Measurements from ENCODE around the gene PITPNC1. TPM values are rescaled to one million over a fixed set of nuclear protein-coding genes. Genes with fewer than 3 reads are reported as not detected.

PITPNC1 gene
- total and polyA plus RNA-seq, 2 of the 13 experiments (the other 11 are each of a cell fraction or from before 2014, with no cell fraction given): 4.1 to 5.7 TPM

GRCh38 chr17:67390646-67391361 is 13.7 kb downstream of the PITPNC1 start (continued):
- TF ChIP-seq SIX1 (CRISPR knock-in tag; IDR thresholded peaks at IDR 0.05; ENCODE audit: borderline replicate concordance) (no peak; the same call in 1 of the 2 replicates), ZNF7 (CRISPR knock-in tag; IDR thresholded peaks at IDR 0.05) (peak; percentile 4; the same call in 1 of the 2 replicates), SMAD3 (CRISPR knock-in tag; IDR thresholded peaks at IDR 0.05) (peak; percentile 47; the same call in 1 of the 2 replicates), ZNF335 (CRISPR knock-in tag; IDR thresholded peaks at IDR 0.05) (0 out of 2 replicates have a peak, but pooled peaks have one; percentile 17), PHF21A (CRISPR knock-in tag; IDR thresholded peaks at IDR 0.05) (0 out of 2 replicates have a peak, but pooled peaks have one; percentile 21), TCF7 (IDR thresholded peaks at IDR 0.05; ENCODE audit: low read depth) (0 out of 2 replicates have a peak, but pooled peaks have one; percentile 14), HMG20A (CRISPR knock-in tag; IDR thresholded peaks at IDR 0.05; ENCODE audit: borderline replicate concordance) (peak; percentile 36; the same call in 1 of the 2 replicates), SNAPC5 (CRISPR knock-in tag; IDR thresholded peaks at IDR 0.05; ENCODE audit: borderline replicate concordance) (no peak), RARA (CRISPR knock-in tag; IDR thresholded peaks at IDR 0.05) (peak; percentile 48; the same call in 1 of the 2 replicates), GPBP1L1 (CRISPR knock-in tag; IDR thresholded peaks at IDR 0.05) (no peak), ZNF614 (CRISPR knock-in tag; IDR thresholded peaks at IDR 0.05; ENCODE audit: borderline replicate concordance) (peak; percentile 49; the same call in 1 of the 2 replicates), DPF2 (CRISPR knock-in tag; IDR thresholded peaks at IDR 0.05; ENCODE audit: borderline replicate concordance, low read depth) (0 out of 2 replicates have a peak, but pooled peaks have one; percentile 17), ETV5 (CRISPR knock-in tag; IDR thresholded peaks at IDR 0.05; ENCODE audit: borderline replicate concordance) (peak; percentile 67; the same call in 1 of the 2 replicates), HOXA5 (CRISPR knock-in tag; IDR thresholded peaks at IDR 0.05) (0 out of 2 replicates have a peak, but pooled peaks have one; percentile 29), ELF3 (CRISPR knock-in tag; IDR thresholded peaks at IDR 0.05) (peak; percentile 56; the same call in 1 of the 2 replicates), CREM (IDR thresholded peaks at IDR 0.05) (0 out of 2 replicates have a peak, but pooled peaks have one; percentile 45), CREM (CRISPR knock-in tag; IDR thresholded peaks at IDR 0.05) (no peak), CTCF (CRISPR knock-in tag; IDR thresholded peaks at IDR 0.05) (peak; percentile 34), TEF (CRISPR knock-in tag; IDR thresholded peaks at IDR 0.05) (peak; percentile 58; the same call in 1 of the 2 replicates), ZNF329 (CRISPR knock-in tag; IDR thresholded peaks at IDR 0.05; ENCODE audit: low read depth) (no peak), SAP130 (CRISPR knock-in tag; IDR thresholded peaks at IDR 0.05; ENCODE audit: low read depth) (peak; percentile 46), PATZ1 (CRISPR knock-in tag; IDR thresholded peaks at IDR 0.05) (0 out of 2 replicates have a peak, but pooled peaks have one; percentile 9), FOXA1 (IDR thresholded peaks at IDR 0.05) (no peak), FOXA1 (CRISPR knock-in tag; IDR thresholded peaks at IDR 0.05) (peak; percentile 76; the same call in 1 of the 2 replicates), GATA4 (IDR thresholded peaks at IDR 0.05; ENCODE audit: borderline replicate concordance, low read depth) (0 out of 2 replicates have a peak, but pooled peaks have one; percentile 59), HDAC2 (CRISPR knock-in tag; IDR thresholded peaks at IDR 0.05) (0 out of 2 replicates have a peak, but pooled peaks have one; percentile 32)
